ENCODE data around the gene TCTN1.

- TF ChIP-seq HDGF (IDR thresholded peaks at IDR 0.05; ENCODE audit: borderline replicate concordance) (no peak), FOXM1 (IDR thresholded peaks at IDR 0.05; ENCODE audit: borderline replicate concordance) (no peak), ZNF384 (IDR thresholded peaks at IDR 0.05) (no peak), PKNOX1 (IDR thresholded peaks at IDR 0.05) (no peak; the same call in 1 of the 2 replicates), ELF4 (IDR thresholded peaks at IDR 0.05) (no peak), CTBP1 (IDR thresholded peaks at IDR 0.05; ENCODE audit: borderline replicate concordance) (no peak), SP1 (IDR thresholded peaks at IDR 0.05) (no peak), TARDBP (IDR thresholded peaks at IDR 0.05) (no peak), FOXA1 (IDR thresholded peaks at IDR 0.05) (no peak), SUZ12 (IDR thresholded peaks at IDR 0.05) (no peak), NFRKB (IDR thresholded peaks at IDR 0.05) (no peak)
Measured at GRCh38 chr12:110583137-110584059, 30.5 kb upstream of the TCTN1 start, which contains the start of gene PPTC7.
